Uterus (tissue), 4 donors: ENCODE data around the gene PUM2. TPM values are rescaled to one million over a fixed set of nuclear protein-coding genes. Genes with fewer than 3 reads are reported as not detected.

Experiments
- DNase-seq, 2 donors: peaks; one replicate each; pipeline ENCODE4 v3.0.0-alpha.2; 2019 to 2020
- H3K27ac ChIP-seq, 2 donors: fragments of 200-600 bp; sonication (generic); 1 replicate in 1 of 2; 2 replicates in 1 of 2; pipeline ENCODE4 v1.5.1; 2016 to 2018
- H3K27me3 ChIP-seq, 2 donors: fragments of 200-600 bp; sonication (generic); one replicate each; pipeline ENCODE4 v1.5.1; 2018 to 2019; ENCODE audit warnings: control low read depth in 1 of 2
- H3K36me3 ChIP-seq, 2 donors: fragments of 200-600 bp; sonication (generic); one replicate each; pipeline ENCODE4 v1.5.1; 2019; ENCODE audit warnings: control low read depth in 1 of 2
- H3K4me1 ChIP-seq, 2 donors: fragments of 200-600 bp; sonication (generic); one replicate each; pipeline ENCODE4 v1.5.1; 2018 to 2019; ENCODE audit warnings: control low read depth in 1 of 2
- H3K4me3 ChIP-seq, 2 donors: fragments of 200-600 bp; sonication (generic); 1 replicate in 1 of 2; 2 replicates in 1 of 2; pipeline ENCODE4 v1.5.1; 2018 to 2019; ENCODE audit warnings: mild to moderate bottlenecking in 1 of 2
- H3K9me3 ChIP-seq, 2 donors: fragments of 200-600 bp; sonication (generic); one replicate each; pipeline ENCODE4 v1.5.1; 2019; ENCODE audit warnings: control low read depth in 1 of 2
- POLR2A ChIP-seq, 2 donors: fragments of 450-650 bp; IDR thresholded peaks; one replicate each; pipeline ENCODE4 v1.6.1; 2016; ENCODE audit warnings: antibody characterized with exemption in 2 of 2, mild to moderate bottlenecking in 1 of 2, moderate library complexity in 1 of 2
- intact Hi-C: fragments of 100-400 bp; cut with DNase I; formaldehyde crosslinking; loops from one replicate; pipeline ENCODE4 v1.15.1; 2023; ENCODE audit warnings: low total_unique reads
- total RNA-seq, 4 donors: library from RNA; depleted of rRNA in 3 of 4; stranded (reverse); fragments of >200 nt in 3 of 4; gene quantifications; one replicate each; pipeline versions ENCODE4 v1.1.0 to v1.2.4, GENCODE V29; 2014 to 2023
- TF ChIP-seq, protein P1 (sequence below), 4 experiments: fragments of 200-600 bp in 2 of 4; fragments of 450-650 bp in 2 of 4; sonication (generic) in 2 of 4; IDR thresholded peaks; one replicate each; pipeline ENCODE4 v1.5.1; 2016 to 2019; ENCODE audit warnings: antibody characterized with exemption in 4 of 4, mild to moderate bottlenecking in 2 of 4, moderate library complexity in 1 of 4
- donor health status: DM: yes; HTN: yes; CAD: no.

PUM2 gene
- total RNA-seq, 4 donors from 2014 or later: 51.0 to 138 (median 103) TPM

DNA sequence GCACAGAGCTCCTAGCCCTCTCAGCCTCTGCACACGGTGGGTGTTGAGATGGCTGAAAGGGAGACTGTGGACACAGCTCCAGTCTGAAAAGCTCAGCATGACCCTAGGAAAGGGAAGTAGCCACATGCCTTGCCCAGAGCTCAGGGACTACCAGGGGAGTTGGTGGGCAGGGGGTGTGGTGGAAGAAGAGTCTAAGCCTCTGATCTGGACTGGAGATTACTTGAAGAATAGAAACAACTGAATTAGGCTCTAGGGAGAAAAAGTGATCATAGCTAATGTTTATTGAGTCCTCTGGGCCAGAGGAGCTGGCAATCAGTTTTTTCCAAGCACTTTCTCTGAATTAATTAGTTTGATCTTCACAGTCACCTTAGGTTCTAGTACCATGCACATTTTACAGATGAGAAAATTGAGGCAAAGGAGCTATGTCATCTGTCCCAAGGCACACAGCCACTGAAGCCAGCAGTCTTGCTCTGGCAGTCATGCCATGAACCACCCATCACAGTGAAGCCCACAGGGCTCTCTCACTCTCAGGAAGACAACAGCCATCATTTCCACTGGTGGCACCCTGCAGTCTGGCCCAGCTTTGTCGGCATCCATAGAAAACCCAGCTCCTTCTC, 136.0 kb downstream of the PUM2 start:
- Histone ChIP-seq H3K9me3 (no peaks in the 10 kb centered on the region), H3K4me3 (no peak overlapping the region), H3K27me3 (no peaks in the 10 kb centered on the region), H3K4me1 (no peaks in the 10 kb centered on the region), H3K36me3 (no peaks in the 10 kb centered on the region), H3K27ac (no peak overlapping the region)
- no peak for DNase-seq
- TF ChIP-seq, protein P1, sequence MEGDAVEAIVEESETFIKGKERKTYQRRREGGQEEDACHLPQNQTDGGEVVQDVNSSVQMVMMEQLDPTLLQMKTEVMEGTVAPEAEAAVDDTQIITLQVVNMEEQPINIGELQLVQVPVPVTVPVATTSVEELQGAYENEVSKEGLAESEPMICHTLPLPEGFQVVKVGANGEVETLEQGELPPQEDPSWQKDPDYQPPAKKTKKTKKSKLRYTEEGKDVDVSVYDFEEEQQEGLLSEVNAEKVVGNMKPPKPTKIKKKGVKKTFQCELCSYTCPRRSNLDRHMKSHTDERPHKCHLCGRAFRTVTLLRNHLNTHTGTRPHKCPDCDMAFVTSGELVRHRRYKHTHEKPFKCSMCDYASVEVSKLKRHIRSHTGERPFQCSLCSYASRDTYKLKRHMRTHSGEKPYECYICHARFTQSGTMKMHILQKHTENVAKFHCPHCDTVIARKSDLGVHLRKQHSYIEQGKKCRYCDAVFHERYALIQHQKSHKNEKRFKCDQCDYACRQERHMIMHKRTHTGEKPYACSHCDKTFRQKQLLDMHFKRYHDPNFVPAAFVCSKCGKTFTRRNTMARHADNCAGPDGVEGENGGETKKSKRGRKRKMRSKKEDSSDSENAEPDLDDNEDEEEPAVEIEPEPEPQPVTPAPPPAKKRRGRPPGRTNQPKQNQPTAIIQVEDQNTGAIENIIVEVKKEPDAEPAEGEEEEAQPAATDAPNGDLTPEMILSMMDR (IDR thresholded peaks at IDR 0.05): no peak
- intact Hi-C loops: no loop called here

DNA sequence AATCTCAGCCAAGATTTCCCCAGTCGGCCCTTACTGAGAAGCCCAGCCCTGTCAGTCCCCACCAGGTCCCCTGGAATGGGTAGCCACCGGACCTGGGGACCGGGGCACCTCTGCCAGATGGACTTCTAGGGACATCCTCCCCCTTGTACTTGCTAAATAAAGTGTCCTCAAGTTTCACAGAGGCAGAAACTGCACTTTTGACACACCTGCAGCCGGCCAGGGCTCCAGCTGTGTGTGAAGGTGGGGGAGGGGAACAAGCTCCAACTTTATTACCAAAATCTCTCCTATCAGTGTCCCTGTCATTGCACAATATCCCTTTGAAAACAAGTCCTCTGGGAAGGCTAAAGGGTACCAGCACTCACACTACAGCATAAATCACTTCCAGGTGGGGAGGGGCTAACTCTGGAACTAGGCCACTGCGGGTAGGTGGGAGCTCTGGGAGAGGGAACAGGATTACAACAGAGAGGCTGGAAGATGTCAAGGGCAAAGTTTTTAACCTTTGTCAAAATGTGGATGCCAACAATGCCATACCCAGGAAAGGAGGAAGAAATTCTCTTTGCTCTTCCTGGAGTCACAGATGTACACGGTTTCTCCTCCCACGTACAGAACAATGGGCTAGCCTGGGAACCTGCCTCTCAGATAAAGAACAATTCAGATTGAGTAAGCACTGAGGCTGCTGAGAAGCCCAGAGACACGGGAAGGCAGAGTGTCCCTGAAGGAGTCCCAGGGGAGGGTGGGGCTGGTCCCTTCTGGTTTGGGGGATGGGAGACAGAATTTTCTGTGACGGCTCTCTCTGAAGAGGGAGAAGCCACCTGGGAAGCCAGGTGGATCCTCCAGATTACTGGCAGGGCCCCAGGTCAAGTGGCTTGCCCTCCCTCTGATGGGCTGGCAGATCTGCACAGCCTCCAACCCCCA, 136.7 kb downstream of the PUM2 start:
- no peaks in the 10 kb centered on the region for H3K36me3 ChIP-seq
- H3K27ac ChIP-seq: no peak overlapping the region
- H3K4me3 ChIP-seq: no peak overlapping the region
- DNase-seq: no peak
- TF ChIP-seq POLR2A (IDR thresholded peaks at IDR 0.05): no peak
- TF ChIP-seq, protein P1 (IDR thresholded peaks at IDR 0.05): no peak
- intact Hi-C loops: no loop called here
- no peaks in the 10 kb centered on the region for H3K4me1 ChIP-seq
- no peaks in the 10 kb centered on the region for H3K27me3 ChIP-seq
- no peaks in the 10 kb centered on the region for H3K9me3 ChIP-seq

DNA sequence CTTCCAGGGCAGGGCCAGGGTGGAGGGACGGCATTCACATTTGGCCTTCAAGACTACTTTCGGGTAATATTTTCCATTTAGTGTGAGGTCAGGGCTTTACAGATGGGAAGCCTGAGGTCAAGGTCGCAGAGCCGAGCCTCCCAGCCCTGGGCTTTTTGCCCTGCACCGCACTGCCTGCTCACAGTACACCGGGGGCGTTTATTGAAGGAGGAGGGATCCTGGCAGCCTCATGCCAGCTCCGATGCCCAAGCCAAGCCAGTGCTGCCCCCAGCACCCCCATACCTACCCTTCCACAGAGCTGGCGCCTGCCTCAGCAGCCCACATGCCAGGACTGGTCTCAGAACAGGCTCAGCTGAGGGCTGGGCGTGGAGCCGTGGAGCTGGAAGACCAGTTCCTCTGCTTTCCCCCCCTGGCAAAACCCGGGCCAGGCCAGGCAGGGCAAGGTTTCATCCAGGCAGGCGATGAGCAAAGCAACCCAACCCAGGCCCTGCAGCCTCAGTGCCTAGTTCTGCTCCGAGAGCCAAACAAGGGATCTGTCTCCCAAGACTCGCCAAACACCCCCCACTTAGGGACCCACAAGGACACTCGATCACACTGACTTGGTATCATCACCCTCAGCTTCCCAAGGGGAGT, 137.7 kb downstream of the PUM2 start:
- H3K9me3 ChIP-seq: no peaks in the 10 kb centered on the region
- no peak overlapping the region for H3K4me3 ChIP-seq
- no peak for DNase-seq
- no peaks in the 10 kb centered on the region for H3K4me1 ChIP-seq
- H3K27me3 ChIP-seq: no peaks in the 10 kb centered on the region
- intact Hi-C loops: no loop called here
- no peak overlapping the region for H3K27ac ChIP-seq
- TF ChIP-seq, protein P1 (IDR thresholded peaks at IDR 0.05): no peak
- no peak for TF ChIP-seq POLR2A (IDR thresholded peaks at IDR 0.05)
- H3K36me3 ChIP-seq: no peaks in the 10 kb centered on the region

DNA sequence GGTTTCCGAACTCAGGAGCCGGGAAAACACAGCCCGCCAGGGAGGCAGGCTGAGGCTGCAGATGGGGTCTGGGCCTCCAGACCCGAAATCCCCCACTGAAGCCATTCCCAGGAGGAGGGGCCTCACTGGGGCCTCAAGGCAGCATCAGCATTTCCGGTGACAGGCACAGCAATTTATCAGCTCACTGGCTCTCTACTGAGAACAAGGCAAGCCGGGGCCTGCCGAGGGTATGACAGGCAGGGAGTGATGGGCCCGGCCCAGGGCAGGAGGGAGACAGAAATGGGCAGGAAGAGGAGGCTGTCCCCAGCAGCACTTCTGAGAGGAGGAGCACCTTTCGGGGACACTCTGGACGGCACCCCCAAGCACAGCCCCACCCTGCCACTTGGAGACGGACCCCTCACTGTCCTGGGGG, 138.2 kb downstream of the PUM2 start:
- H3K4me3 ChIP-seq: no peak overlapping the region
- H3K4me1 ChIP-seq: no peaks in the 10 kb centered on the region
- no peak for DNase-seq
- H3K27ac ChIP-seq: no peak overlapping the region
- no peaks in the 10 kb centered on the region for H3K9me3 ChIP-seq
- no peaks in the 10 kb centered on the region for H3K27me3 ChIP-seq
- H3K36me3 ChIP-seq: no peaks in the 10 kb centered on the region
- intact Hi-C loops: no loop called here
- TF ChIP-seq, protein P1 (IDR thresholded peaks at IDR 0.05): no peak
- TF ChIP-seq POLR2A (IDR thresholded peaks at IDR 0.05): no peak
